PFSK-1 (cell line): ENCODE measurements around the gene CC2D1B. TPM values are rescaled to one million over a fixed set of nuclear protein-coding genes. Genes with fewer than 3 reads are reported as not detected.

ENCODE experiments used
- FOXP2 ChIP-seq: optimal IDR thresholded peaks from 2 replicates; pipeline ENCODE3; 2011; ENCODE audit warnings: borderline replicate concordance, control low read depth, inconsistent platforms; ENCODE audit not compliant: insufficient read depth; ENCODE audit errors: extremely low read length, extremely low read depth
- POLR2AphosphoS5 ChIP-seq: IDR thresholded peaks from 2 replicates; pipeline ENCODE4 v1.6.1; 2012; ENCODE audit warnings: low read depth, mild to moderate bottlenecking, control low read depth, low read length, moderate library complexity
- SIN3A ChIP-seq: IDR thresholded peaks from 2 replicates; pipeline ENCODE4 v1.6.1; 2012; ENCODE audit warnings: mild to moderate bottlenecking, low read length, moderate library complexity, borderline replicate concordance; ENCODE audit not compliant: insufficient read depth
- TAF1 ChIP-seq: IDR thresholded peaks from 2 replicates; pipeline ENCODE4 v1.6.1; 2012; ENCODE audit warnings: low read length, control low read depth, borderline replicate concordance; ENCODE audit not compliant: insufficient read depth
- polyA plus RNA-seq: library from polyadenylated mRNA; unstranded; fragments of >200 nt; gene quantifications from one replicate; pipeline ENCODE4 v1.2.1, GENCODE V29; 2012; ENCODE audit warnings: low read depth, missing spikeins; ENCODE audit not compliant: insufficient read length
- TF ChIP-seq, protein P1 (sequence below), 2 experiments: IDR thresholded peaks; 2 replicates each; pipeline versions ENCODE4 v1.6.1 to v1.8.0; 2011 to 2012; ENCODE audit warnings: low read depth in 2 of 2, low read length in 2 of 2, control low read depth in 1 of 2, inconsistent platforms in 1 of 2, mild to moderate bottlenecking in 1 of 2, moderate library complexity in 1 of 2; ENCODE audit not compliant: insufficient read depth in 1 of 2

Gene CC2D1B, protein sequence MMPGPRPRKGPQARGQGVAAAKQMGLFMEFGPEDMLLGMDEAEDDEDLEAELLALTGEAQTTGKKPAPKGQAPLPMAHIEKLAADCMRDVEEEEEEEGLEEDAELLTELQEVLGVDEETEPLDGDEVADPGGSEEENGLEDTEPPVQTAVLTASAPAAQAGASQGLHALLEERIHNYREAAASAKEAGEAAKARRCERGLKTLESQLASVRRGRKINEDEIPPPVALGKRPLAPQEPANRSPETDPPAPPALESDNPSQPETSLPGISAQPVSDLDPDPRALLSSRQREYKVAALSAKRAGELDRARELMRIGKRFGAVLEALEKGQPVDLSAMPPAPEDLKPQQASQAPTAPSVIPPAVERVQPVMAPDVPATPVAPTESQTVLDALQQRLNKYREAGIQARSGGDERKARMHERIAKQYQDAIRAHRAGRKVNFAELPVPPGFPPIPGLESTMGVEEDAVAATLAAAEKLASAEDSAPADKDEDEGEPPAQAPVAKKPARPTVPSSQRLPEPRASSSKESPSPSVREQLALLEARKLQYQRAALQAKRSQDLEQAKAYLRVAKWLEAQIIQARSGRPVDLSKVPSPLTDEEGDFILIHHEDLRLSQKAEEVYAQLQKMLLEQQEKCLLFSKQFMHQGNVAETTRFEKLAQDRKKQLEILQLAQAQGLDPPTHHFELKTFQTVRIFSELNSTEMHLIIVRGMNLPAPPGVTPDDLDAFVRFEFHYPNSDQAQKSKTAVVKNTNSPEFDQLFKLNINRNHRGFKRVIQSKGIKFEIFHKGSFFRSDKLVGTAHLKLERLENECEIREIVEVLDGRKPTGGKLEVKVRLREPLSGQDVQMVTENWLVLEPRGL
- polyA plus RNA-seq, result 36.9 TPM

DNA sequence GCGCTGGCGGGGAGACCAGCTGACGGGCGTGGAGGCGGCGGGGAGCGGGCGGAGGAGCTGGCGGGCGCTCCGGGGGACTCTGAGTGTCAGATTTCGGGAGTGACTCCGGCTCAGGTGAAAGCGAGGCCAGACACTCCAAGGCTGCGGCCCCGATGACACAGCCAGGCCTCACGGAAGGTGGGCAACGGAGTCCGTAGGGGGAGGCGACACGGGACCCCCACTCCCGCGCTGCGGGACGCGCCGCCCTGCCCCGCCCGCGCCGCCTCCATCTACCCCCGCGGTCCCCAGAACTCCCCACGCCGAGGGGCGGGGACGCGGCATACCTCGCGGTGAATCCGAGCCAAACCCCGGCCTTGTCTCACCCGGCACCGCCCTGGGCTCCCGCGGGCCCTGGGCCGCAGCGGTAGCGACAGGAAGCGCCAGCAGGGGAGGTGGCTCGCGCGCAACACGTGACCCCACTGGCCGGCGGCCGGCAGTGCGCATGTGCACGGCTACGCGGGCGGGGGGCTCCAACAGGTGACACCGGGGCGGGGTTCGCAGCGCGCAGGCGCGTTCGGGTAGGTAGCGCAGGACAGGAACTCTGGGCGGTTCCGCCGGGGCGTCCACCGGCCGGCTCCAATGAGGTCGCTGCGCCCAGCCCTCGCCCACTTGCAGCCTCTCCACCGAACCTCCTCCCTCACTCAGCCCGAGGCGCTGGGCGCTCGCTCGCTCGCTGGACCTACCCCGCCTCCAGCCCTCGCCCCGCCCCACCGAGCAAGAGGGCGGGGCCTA, at the start of gene CC2D1B:
Gene CC2D1B (minus strand): TSS at position 460 of the 771 bp plus-strand sequence. CDS start 1,585 bp downstream, outside the sequence.
- peak; percentile 77 for TF ChIP-seq FOXP2
- TF ChIP-seq TAF1, result peak; percentile 79; the same call in 1 of the 2 replicates
- TF ChIP-seq POLR2AphosphoS5, result peak; percentile 94
- peak; percentile 83; the same call in 1 of the 2 replicates for TF ChIP-seq SIN3A
- TF ChIP-seq, protein P1, sequence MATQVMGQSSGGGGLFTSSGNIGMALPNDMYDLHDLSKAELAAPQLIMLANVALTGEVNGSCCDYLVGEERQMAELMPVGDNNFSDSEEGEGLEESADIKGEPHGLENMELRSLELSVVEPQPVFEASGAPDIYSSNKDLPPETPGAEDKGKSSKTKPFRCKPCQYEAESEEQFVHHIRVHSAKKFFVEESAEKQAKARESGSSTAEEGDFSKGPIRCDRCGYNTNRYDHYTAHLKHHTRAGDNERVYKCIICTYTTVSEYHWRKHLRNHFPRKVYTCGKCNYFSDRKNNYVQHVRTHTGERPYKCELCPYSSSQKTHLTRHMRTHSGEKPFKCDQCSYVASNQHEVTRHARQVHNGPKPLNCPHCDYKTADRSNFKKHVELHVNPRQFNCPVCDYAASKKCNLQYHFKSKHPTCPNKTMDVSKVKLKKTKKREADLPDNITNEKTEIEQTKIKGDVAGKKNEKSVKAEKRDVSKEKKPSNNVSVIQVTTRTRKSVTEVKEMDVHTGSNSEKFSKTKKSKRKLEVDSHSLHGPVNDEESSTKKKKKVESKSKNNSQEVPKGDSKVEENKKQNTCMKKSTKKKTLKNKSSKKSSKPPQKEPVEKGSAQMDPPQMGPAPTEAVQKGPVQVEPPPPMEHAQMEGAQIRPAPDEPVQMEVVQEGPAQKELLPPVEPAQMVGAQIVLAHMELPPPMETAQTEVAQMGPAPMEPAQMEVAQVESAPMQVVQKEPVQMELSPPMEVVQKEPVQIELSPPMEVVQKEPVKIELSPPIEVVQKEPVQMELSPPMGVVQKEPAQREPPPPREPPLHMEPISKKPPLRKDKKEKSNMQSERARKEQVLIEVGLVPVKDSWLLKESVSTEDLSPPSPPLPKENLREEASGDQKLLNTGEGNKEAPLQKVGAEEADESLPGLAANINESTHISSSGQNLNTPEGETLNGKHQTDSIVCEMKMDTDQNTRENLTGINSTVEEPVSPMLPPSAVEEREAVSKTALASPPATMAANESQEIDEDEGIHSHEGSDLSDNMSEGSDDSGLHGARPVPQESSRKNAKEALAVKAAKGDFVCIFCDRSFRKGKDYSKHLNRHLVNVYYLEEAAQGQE (IDR thresholded peaks at IDR 0.05; ENCODE audit: insufficient read depth in 1 of 2, low read depth in 2 of 2, low read length in 2 of 2), result peak in 1 of 2 experiments; percentile 59; a peak in 1 of 4 replicates

DNA sequence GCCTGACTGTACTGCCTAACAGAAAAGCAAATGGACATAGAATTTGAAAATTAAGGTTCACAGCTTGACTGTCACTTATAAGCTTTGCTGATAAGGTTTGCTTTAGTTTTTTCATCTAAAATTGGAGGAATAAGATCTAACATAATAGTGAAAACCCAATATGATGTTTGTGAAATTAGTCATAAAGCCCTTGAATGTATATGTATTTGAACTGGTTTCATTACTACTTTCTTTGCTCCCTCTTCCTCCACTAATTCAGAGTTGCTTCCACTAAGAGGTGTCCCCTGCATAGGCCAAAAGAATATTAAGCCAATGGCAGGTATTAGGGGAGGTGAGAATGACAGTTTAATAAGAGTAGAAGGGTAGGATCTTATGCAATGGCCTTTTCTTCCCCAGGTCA, 48.9 kb upstream of the CC2D1B start:
- TF ChIP-seq TAF1 (no peak), SIN3A (no peak), FOXP2 (no peak), POLR2AphosphoS5 (no peak)
- TF ChIP-seq, protein P1 (IDR thresholded peaks at IDR 0.05; ENCODE audit: insufficient read depth in 1 of 2, low read depth in 2 of 2, low read length in 2 of 2), result no peak

DNA sequence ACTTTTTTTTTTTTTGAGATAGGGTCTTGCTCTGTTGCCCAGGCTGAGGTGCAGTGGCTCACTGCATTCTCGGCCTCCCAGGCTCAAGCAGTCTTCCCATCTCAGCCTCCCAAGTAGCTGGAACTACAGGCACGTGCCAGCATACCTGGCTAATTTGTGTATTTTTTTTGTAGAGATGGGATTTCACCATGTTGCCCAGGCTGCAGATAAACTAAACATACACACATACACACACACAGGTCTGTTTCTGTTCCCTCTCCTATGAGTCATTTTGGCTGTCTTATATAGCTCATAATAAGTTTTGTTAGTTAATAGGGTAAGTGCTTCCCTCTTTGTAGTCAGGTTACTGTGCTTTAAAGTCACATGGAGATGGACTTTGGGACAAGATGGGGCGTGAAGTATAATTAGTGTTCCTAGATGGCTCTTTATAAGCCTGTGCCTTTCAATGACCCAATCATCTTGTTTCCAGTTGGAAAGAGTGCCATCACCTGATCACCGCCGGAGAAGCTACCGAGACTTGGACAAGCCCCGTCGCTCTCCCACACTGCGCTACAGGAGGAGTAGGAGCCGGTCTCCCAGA, 47.5 kb upstream of the CC2D1B start:
- TF ChIP-seq, protein P1 (IDR thresholded peaks at IDR 0.05; ENCODE audit: insufficient read depth in 1 of 2, low read depth in 2 of 2, low read length in 2 of 2), result no peak
- TF ChIP-seq SIN3A (no peak), FOXP2 (no peak), POLR2AphosphoS5 (no peak), TAF1 (no peak)

DNA sequence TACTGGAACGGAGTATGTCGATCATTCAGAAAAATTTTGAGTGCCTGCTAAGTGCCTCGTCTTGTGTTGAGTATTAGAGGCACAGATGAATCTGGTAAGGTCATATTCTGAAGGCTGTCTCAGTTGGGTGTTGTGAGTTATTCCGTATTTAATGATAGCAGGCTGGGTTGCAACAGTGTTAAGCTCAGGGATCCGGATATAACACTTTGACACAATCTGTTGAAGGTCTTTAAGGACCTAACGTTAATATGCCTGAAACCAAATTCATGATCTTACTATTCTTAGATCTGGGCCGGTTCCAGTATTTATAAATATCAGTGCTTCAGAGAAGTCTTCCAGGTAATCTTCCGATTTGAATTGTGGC, 39.0 kb upstream of the CC2D1B start:
- TF ChIP-seq POLR2AphosphoS5, result no peak
- no peak for TF ChIP-seq SIN3A
- no peak for TF ChIP-seq TAF1
- no peak for TF ChIP-seq FOXP2
- TF ChIP-seq, protein P1 (IDR thresholded peaks at IDR 0.05; ENCODE audit: insufficient read depth in 1 of 2, low read depth in 2 of 2, low read length in 2 of 2), result no peak
